ENCODE data around the gene SEC16B. TPM values are rescaled to one million over a fixed set of nuclear protein-coding genes. Genes with fewer than 3 reads are reported as not detected.

Gene SEC16B
- total RNA-seq, 1 experiment from 2014 or later: 0.39 TPM

DNA sequence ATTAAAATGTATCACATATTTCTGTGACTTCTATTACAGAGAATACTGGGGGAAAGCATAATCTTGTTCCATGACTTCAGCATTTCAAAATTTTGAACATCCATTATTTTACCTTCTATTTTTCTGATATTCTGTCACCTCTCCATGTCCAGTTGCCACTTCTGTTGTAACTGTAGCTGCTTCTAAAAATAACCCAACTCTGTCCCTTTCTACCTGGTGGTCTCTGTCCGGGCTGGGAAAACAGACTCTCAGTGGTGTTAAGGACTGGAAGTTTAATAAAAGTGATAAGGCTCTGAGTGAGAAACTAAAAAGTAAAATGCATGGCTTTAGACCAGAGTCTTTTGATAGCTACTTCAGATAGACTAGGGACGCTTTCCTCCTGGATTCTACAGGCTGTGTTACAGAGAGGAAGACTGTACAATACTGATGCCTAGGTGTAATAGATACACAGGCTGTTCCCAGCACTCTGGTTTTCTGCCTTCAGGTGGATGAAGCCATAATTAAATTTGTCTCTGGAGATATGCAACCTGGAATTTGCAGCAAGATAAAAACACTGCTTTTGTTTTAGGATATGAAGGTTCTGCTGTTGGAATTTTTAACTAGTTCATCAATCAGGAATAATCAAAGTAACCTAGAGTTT lies 42.1 kb upstream of the SEC16B start:
- intact Hi-C loops (cut with micrococcal nuclease; ENCODE audit: unreplicated experiment): no loop called here
- ChIA-PET CTCF (no interaction called here), POLR2A (interaction anchor here (0.6 kb wide), 1 partner anchor 313 kb away, joined by 3 read pairs; no protein-coding TSS in a partner anchor)
- no peaks in the 10 kb centered on the region; the same call in 1 of the 2 replicates for H3K9me3 ChIP-seq (ENCODE audit: control insufficient read depth, insufficient read depth, low read depth, low read length)
- H3K4me3 ChIP-seq (ENCODE audit: low read depth in 2 of 2, low read length in 2 of 2): no peak overlapping the region
- no peaks in the 10 kb centered on the region for H3K27me3 ChIP-seq (ENCODE audit: control insufficient read depth, insufficient read depth, low read length)
- H3K27ac ChIP-seq (ENCODE audit: low read length): no peak overlapping the region
- in situ Hi-C loops (cut with HindIII; ENCODE audit: low pct_unique_long_range_greater_than_20kb, low sequenced_read_pairs): no loop called here
- H3K36me3 ChIP-seq (ENCODE audit: control insufficient read depth, insufficient read depth, low read length): no peaks in the 10 kb centered on the region
- BruUV-seq (replicated peaks): no TSS peak
- ATAC-seq (peak; percentile 68), DNase-seq (ENCODE audit: low read depth, low spot score) (no peak)
- TF ChIP-seq, protein P1, sequence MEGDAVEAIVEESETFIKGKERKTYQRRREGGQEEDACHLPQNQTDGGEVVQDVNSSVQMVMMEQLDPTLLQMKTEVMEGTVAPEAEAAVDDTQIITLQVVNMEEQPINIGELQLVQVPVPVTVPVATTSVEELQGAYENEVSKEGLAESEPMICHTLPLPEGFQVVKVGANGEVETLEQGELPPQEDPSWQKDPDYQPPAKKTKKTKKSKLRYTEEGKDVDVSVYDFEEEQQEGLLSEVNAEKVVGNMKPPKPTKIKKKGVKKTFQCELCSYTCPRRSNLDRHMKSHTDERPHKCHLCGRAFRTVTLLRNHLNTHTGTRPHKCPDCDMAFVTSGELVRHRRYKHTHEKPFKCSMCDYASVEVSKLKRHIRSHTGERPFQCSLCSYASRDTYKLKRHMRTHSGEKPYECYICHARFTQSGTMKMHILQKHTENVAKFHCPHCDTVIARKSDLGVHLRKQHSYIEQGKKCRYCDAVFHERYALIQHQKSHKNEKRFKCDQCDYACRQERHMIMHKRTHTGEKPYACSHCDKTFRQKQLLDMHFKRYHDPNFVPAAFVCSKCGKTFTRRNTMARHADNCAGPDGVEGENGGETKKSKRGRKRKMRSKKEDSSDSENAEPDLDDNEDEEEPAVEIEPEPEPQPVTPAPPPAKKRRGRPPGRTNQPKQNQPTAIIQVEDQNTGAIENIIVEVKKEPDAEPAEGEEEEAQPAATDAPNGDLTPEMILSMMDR (IDR thresholded peaks at IDR 0.05): no peak
- TF ChIP-seq POLR2AphosphoS5 (IDR thresholded peaks at IDR 0.05; ENCODE audit: low read depth, low read length): no peak
- TF ChIP-seq SIN3A (IDR thresholded peaks at IDR 0.05; ENCODE audit: borderline replicate concordance, insufficient read depth, low read depth, low read length): no peak
- TF ChIP-seq TCF7L2 (IDR thresholded peaks at IDR 0.05; ENCODE audit: low read depth, low read length): no peak
- no peak for TF ChIP-seq REST (IDR thresholded peaks at IDR 0.05; ENCODE audit: insufficient read depth in 1 of 2, low read depth in 2 of 2, low read length in 1 of 2)
- H3K4me1 ChIP-seq (ENCODE audit: control insufficient read depth, insufficient read depth, low read length): peaks cover 14% of the 10 kb centered on the region

DNA sequence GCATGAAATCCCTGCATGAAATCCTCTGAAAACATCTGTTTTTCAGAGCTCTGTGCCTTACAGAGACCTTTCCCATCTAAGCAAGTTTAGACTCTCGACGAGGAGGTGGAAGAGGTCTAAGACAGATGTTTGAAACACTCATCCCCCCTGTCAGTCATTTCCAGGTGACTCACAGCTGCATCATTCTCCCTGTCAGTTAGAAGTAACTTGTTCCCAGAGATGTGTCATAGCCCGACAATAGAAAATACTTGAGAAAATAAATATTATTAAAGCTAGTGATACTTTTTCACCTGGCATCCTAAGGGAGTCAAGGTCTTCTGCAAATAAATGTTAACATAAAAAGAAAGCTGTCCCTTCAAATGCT lies 41.6 kb upstream of the SEC16B start:
- H3K9me3 ChIP-seq (ENCODE audit: control insufficient read depth, insufficient read depth, low read depth, low read length): no peaks in the 10 kb centered on the region; the same call in 1 of the 2 replicates
- H3K27ac ChIP-seq (ENCODE audit: low read length): no peak overlapping the region
- no peak overlapping the region for H3K4me3 ChIP-seq (ENCODE audit: low read depth in 2 of 2, low read length in 2 of 2)
- H3K36me3 ChIP-seq (ENCODE audit: control insufficient read depth, insufficient read depth, low read length): no peaks in the 10 kb centered on the region
- ChIA-PET CTCF (no interaction called here), POLR2A (interaction anchor here (0.6 kb wide), 1 partner anchor 314 kb away, joined by 3 read pairs; no protein-coding TSS in a partner anchor)
- in situ Hi-C loops (cut with HindIII; ENCODE audit: low pct_unique_long_range_greater_than_20kb, low sequenced_read_pairs): no loop called here
- DNase-seq (ENCODE audit: low read depth, low spot score): peak; percentile 87
- TF ChIP-seq POLR2AphosphoS5 (IDR thresholded peaks at IDR 0.05; ENCODE audit: low read depth, low read length): no peak
- no peak for TF ChIP-seq REST (IDR thresholded peaks at IDR 0.05; ENCODE audit: insufficient read depth in 1 of 2, low read depth in 2 of 2, low read length in 1 of 2)
- no peak for TF ChIP-seq SIN3A (IDR thresholded peaks at IDR 0.05; ENCODE audit: borderline replicate concordance, insufficient read depth, low read depth, low read length)
- TF ChIP-seq, protein P1 (IDR thresholded peaks at IDR 0.05): no peak
- no peak for TF ChIP-seq TCF7L2 (IDR thresholded peaks at IDR 0.05; ENCODE audit: low read depth, low read length)
- H3K27me3 ChIP-seq (ENCODE audit: control insufficient read depth, insufficient read depth, low read length): no peaks in the 10 kb centered on the region
- intact Hi-C loops (cut with micrococcal nuclease; ENCODE audit: unreplicated experiment): no loop called here
- peaks cover 14% of the 10 kb centered on the region for H3K4me1 ChIP-seq (ENCODE audit: control insufficient read depth, insufficient read depth, low read length)
- no TSS peak for BruUV-seq (replicated peaks)
- peak; percentile 95 for ATAC-seq

Measured in Panc1 (cell line).